Measurements from ENCODE around the gene KHDRBS2.

GRCh38 chr6:62217866-62218265, 68.2 kb downstream of the KHDRBS2 start:
- TF ChIP-seq, protein P1, sequence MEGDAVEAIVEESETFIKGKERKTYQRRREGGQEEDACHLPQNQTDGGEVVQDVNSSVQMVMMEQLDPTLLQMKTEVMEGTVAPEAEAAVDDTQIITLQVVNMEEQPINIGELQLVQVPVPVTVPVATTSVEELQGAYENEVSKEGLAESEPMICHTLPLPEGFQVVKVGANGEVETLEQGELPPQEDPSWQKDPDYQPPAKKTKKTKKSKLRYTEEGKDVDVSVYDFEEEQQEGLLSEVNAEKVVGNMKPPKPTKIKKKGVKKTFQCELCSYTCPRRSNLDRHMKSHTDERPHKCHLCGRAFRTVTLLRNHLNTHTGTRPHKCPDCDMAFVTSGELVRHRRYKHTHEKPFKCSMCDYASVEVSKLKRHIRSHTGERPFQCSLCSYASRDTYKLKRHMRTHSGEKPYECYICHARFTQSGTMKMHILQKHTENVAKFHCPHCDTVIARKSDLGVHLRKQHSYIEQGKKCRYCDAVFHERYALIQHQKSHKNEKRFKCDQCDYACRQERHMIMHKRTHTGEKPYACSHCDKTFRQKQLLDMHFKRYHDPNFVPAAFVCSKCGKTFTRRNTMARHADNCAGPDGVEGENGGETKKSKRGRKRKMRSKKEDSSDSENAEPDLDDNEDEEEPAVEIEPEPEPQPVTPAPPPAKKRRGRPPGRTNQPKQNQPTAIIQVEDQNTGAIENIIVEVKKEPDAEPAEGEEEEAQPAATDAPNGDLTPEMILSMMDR (IDR thresholded peaks at IDR 0.05): no peak
- TF ChIP-seq POLR2A (IDR thresholded peaks at IDR 0.05): no peak
